Fibroblast of lung (primary cell): ENCODE results near the gene PALLD. TPM values are rescaled to one million over a fixed set of nuclear protein-coding genes. Genes with fewer than 3 reads are reported as not detected.

ENCODE experiments used
- DNase-seq, 2 donors: peaks; one replicate each; pipeline versions ENCODE4 v3.0.0 to v3.0.0-alpha.2; 2010; ENCODE audit warnings: low read depth in 2 of 2
- H2AFZ ChIP-seq: 2 replicates; pipeline ENCODE4 v1.5.1; 2012; ENCODE audit warnings: low read length, control low read depth, inconsistent platforms
- H3K27ac ChIP-seq: 2 replicates; pipeline ENCODE4 v1.5.1; 2011; ENCODE audit warnings: low read length, control low read depth; ENCODE audit not compliant: insufficient read depth
- H3K27me3 ChIP-seq: 2 replicates; pipeline ENCODE4 v1.5.1; 2011; ENCODE audit warnings: mild to moderate bottlenecking, low read length; ENCODE audit not compliant: control insufficient read depth, insufficient read depth
- H3K36me3 ChIP-seq: 2 replicates; pipeline ENCODE4 v1.5.1; 2011; ENCODE audit warnings: low read length; ENCODE audit not compliant: control insufficient read depth, insufficient read depth
- H3K4me1 ChIP-seq: 2 replicates; pipeline ENCODE4 v1.5.1; 2011; ENCODE audit warnings: low read length; ENCODE audit not compliant: control insufficient read depth, insufficient read depth; ENCODE audit errors: extremely low read depth
- H3K4me2 ChIP-seq: 2 replicates; pipeline ENCODE4 v1.5.1; 2011; ENCODE audit warnings: low read length, control low read depth; ENCODE audit not compliant: insufficient read depth; ENCODE audit errors: extremely low read depth
- H3K4me3 ChIP-seq, 4 experiments: fragments of 200-600 bp in 1 of 4; sonication (generic) in 1 of 4; replicated peaks in 1 of 4; 2 replicates each; pipeline ENCODE4 v1.5.1; 2011 to 2016; ENCODE audit warnings: low read length in 4 of 4, low read depth in 3 of 4, mild to moderate bottlenecking in 3 of 4, control low read depth in 2 of 4, inconsistent platforms in 1 of 4, mixed read lengths in 1 of 4; ENCODE audit not compliant: insufficient read depth in 1 of 4; ENCODE audit errors: control extremely low read depth in 1 of 4
- H3K79me2 ChIP-seq: 2 replicates; pipeline ENCODE4 v1.5.1; 2012; ENCODE audit warnings: mild to moderate bottlenecking, low read length, inconsistent platforms; ENCODE audit not compliant: control insufficient read depth, insufficient read depth
- H3K9ac ChIP-seq: 2 replicates; pipeline ENCODE4 v1.5.1; 2011; ENCODE audit warnings: mild to moderate bottlenecking, low read length, control low read depth; ENCODE audit not compliant: insufficient read depth
- H3K9me3 ChIP-seq: 2 replicates; pipeline ENCODE4 v1.5.1; 2012; ENCODE audit warnings: low read depth, low read length; ENCODE audit not compliant: control insufficient read depth, insufficient read depth
- H4K20me1 ChIP-seq: 2 replicates; pipeline ENCODE4 v1.5.1; 2011; ENCODE audit warnings: low read length; ENCODE audit not compliant: control insufficient read depth, insufficient read depth; ENCODE audit errors: extremely low read depth
- CTCF ChIP-seq, 2 donors: IDR thresholded peaks in 1 of 2; conservative IDR thresholded peaks in 1 of 2; 1 replicate in 1 of 2; 2 replicates in 1 of 2; pipeline ENCODE4 v1.5.1; 2011 to 2012; ENCODE audit warnings: low read length in 2 of 2, control low read depth in 1 of 2, inconsistent platforms in 1 of 2, low read depth in 1 of 2, mild to moderate bottlenecking in 1 of 2
- EZH2 ChIP-seq: IDR thresholded peaks from 2 replicates; pipeline ENCODE4 v1.5.1; 2012; ENCODE audit warnings: low read length, control low read depth, mild to moderate bottlenecking; ENCODE audit errors: missing control alignments
- polyA plus RNA-seq, 2 donors: library from polyadenylated mRNA; depleted of rRNA in 1 of 2; stranded (reverse) in 1 of 2; unstranded in 1 of 2; fragments of >200 nt; gene quantifications; 2 replicates each; pipeline ENCODE4 v1.2.1, GENCODE V29; 2011 to 2012; ENCODE audit warnings: missing spikeins in 1 of 2
- total RNA-seq: library from RNA; depleted of rRNA; stranded (reverse); fragments of >200 nt; gene quantifications from 2 replicates; pipeline ENCODE4 v1.2.1, GENCODE V29; 2014

Gene PALLD
- total and polyA plus RNA-seq, 2 donors (not counting 1 experiment from before 2014, with no cell fraction given), result 200 to 205 TPM

DNA sequence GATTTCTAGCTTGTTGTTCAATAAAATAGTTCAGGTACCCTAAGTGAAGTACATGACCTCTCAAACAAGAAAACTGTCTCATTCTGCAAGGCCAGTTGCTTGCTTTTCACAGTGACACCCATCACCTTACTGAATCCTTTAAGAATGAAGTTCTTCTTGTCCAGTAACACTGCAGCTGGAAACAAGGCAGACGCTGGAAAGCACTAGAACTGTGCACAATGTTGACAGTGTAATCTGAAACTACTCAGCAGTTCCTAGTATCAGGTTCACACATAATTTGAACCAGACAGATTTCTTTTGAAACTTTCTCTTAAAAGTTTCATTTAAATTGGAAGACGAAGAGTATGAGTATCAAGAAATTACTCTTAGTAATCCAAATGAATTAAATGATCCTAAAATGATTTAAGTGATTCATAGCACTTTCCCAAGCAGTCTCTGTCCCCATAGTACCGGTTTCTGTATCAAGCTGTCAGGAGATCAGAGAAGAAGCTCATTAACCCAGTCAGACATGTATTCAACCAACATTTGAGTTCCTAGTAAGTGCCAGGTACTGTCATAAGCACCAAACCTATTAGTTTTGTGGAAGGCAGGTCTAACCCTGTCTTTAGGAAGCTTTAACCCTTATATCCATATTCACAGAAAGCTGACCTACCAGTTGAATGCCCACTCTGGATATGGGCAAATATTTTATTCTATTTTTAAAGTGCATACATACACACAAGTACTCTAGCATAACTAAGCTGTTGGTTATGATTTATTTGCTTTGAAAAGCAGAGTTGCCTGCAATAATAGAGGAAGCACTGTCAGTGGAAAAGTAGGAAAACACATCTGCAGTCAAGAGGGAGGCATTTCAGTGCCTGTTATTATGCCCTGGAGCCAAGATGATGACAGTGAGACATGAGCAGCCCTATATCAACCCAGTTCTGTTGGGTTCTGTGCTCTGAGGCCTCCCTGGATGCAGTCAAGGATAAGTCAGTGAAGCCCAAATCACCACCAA, 63.6 kb downstream of the PALLD start:
- peaks cover 8% of the 10 kb centered on the region for H3K4me1 ChIP-seq
- no peaks in the 10 kb centered on the region for H3K79me2 ChIP-seq
- no peak overlapping the region for H3K4me3 ChIP-seq
- no peak overlapping the region for H3K27ac ChIP-seq
- TF ChIP-seq EZH2 (no peak), CTCF (conservative IDR thresholded peaks at IDR 0.05 in 1 of 2, IDR thresholded peaks at IDR 0.05 in 1 of 2; ENCODE audit: low read depth in 1 of 2, low read length in 2 of 2) (no peak)
- H3K9me3 ChIP-seq, result no peaks in the 10 kb centered on the region
- H3K27me3 ChIP-seq, result no peaks in the 10 kb centered on the region
- H3K36me3 ChIP-seq, result no peaks in the 10 kb centered on the region
- peak; percentile 57 to 64 for DNase-seq
- no peaks in the 10 kb centered on the region for H4K20me1 ChIP-seq
- H3K4me2 ChIP-seq, result no peak overlapping the region
- no peak overlapping the region for H2AFZ ChIP-seq
- H3K9ac ChIP-seq, result no peak overlapping the region

GRCh38 chr4:168562041-168562571, 65.3 kb downstream of the PALLD start:
- no peak overlapping the region for H3K4me2 ChIP-seq
- H3K9ac ChIP-seq, result no peak overlapping the region
- H3K9me3 ChIP-seq, result no peaks in the 10 kb centered on the region

More at GRCh38 chr4:168562041-168562571, 65.3 kb downstream of the PALLD start:
- peak in 1 of 2 donors; percentile 80 for DNase-seq
- Histone ChIP-seq H3K79me2 (no peaks in the 10 kb centered on the region), H3K27me3 (no peaks in the 10 kb centered on the region), H4K20me1 (no peaks in the 10 kb centered on the region), H3K4me3 (no peak overlapping the region), H3K36me3 (no peaks in the 10 kb centered on the region), H3K27ac (no peak overlapping the region), H2AFZ (no peak overlapping the region), H3K4me1 (peaks cover 8% of the 10 kb centered on the region)
- no peak for TF ChIP-seq CTCF (conservative IDR thresholded peaks at IDR 0.05 in 1 of 2, IDR thresholded peaks at IDR 0.05 in 1 of 2; ENCODE audit: low read depth in 1 of 2, low read length in 2 of 2)
- no peak for TF ChIP-seq EZH2
